NCI-H2029 (cell line): Measurements from ENCODE around the gene CAMK1.
"Not testable (repeated sequence)": the region's sequence is repeated elsewhere in the genome, so short reads cannot be mapped to it uniquely, and the experiment has no call there.

Experiments used
- DNase-seq: peaks from one replicate; lab custom pipeline; 2025; lab: John Stamatoyannopoulos, UW

The CAMK1 gene

GRCh38 chr3:9771007-9771406, 1.3 kb upstream of the CAMK1 start:
- DNase-seq = not testable (repeated sequence)

- peak; percentile 52 for DNase-seq
Measured at GRCh38 chr3:9770276-9770812, 597 bp upstream of the CAMK1 start.

- no peak for DNase-seq
Measured at GRCh38 chr3:9769012-9769411, 735 bp downstream of the CAMK1 start.

- no peak for DNase-seq
Measured at GRCh38 chr3:9768141-9768775, 1.5 kb downstream of the CAMK1 start.

- no peak for DNase-seq
Measured at GRCh38 chr3:9767418-9767817, 2.3 kb downstream of the CAMK1 start.

- DNase-seq = no peak
Measured at GRCh38 chr3:9765865-9766264, 3.9 kb downstream of the CAMK1 start.

- no peak for DNase-seq
Measured at GRCh38 chr3:9762871-9763270, 6.9 kb downstream of the CAMK1 start.

- DNase-seq = no peak
Measured at GRCh38 chr3:9761919-9762318, 7.8 kb downstream of the CAMK1 start.

- DNase-seq = no peak
Measured at GRCh38 chr3:9760779-9761505, 8.8 kb downstream of the CAMK1 start.

GRCh38 chr3:9757427-9757826, 12.3 kb downstream of the CAMK1 start:
- DNase-seq = no peak

GRCh38 chr3:9754678-9755077, 15.1 kb downstream of the CAMK1 start:
- DNase-seq = no peak

GRCh38 chr3:9750556-9751411, 19.0 kb downstream of the CAMK1 start:
- no peak for DNase-seq

- peak; percentile 99 for DNase-seq
Measured at GRCh38 chr3:9749645-9750555, 19.8 kb downstream of the CAMK1 start, which contains the start of gene OGG1. Gene OGG1, plus strand, starts transcription at chr3:9749952. Its CDS starts 335 bp downstream, at chr3:9750287.

GRCh38 chr3:9749296-9749644, 20.5 kb downstream of the CAMK1 start:
- no peak for DNase-seq

- no peak for DNase-seq
Measured at GRCh38 chr3:9748031-9748430, 21.7 kb downstream of the CAMK1 start.

- no peak for DNase-seq
Measured at GRCh38 chr3:9747267-9747666, 22.5 kb downstream of the CAMK1 start.

GRCh38 chr3:9746330-9746729, 23.4 kb downstream of the CAMK1 start:
- no peak for DNase-seq

GRCh38 chr3:9745521-9745920, 24.2 kb downstream of the CAMK1 start:
- no peak for DNase-seq

GRCh38 chr3:9744162-9744561, 25.6 kb downstream of the CAMK1 start:
- DNase-seq = no peak

- DNase-seq = no peak
Measured at GRCh38 chr3:9743548-9743947, 26.2 kb downstream of the CAMK1 start.

GRCh38 chr3:9742560-9742959, 27.2 kb downstream of the CAMK1 start:
- DNase-seq = no peak

GRCh38 chr3:9739181-9739580, 30.6 kb downstream of the CAMK1 start:
- DNase-seq = no peak
